GM23248 (cell line): ENCODE data around the gene ABCB9. TPM values are rescaled to one million over a fixed set of nuclear protein-coding genes. Genes with fewer than 3 reads are reported as not detected.

Experiments
- DNase-seq: peaks from one replicate; pipeline ENCODE4 v3.0.0-alpha.2; 2015
- H2AFZ ChIP-seq: fragments of 200-600 bp; sonication (generic); 2 replicates; pipeline ENCODE4 v1.6.1; 2016; ENCODE audit warnings: antibody characterized with exemption
- H3F3A ChIP-seq: fragments of 200-600 bp; sonication (generic); 2 replicates; pipeline ENCODE4 v1.6.1; 2016; ENCODE audit warnings: mild to moderate bottlenecking, antibody characterized with exemption, mixed run types; ENCODE audit not compliant: insufficient read depth
- H3K27ac ChIP-seq: fragments of 200-600 bp; sonication (generic); 2 replicates; pipeline ENCODE4 v1.5.1; 2016; ENCODE audit warnings: mild to moderate bottlenecking
- H3K27me3 ChIP-seq: fragments of 200-600 bp; sonication (generic); replicated peaks from 2 replicates; pipeline ENCODE4 v1.6.1; 2016; ENCODE audit warnings: mild to moderate bottlenecking; ENCODE audit not compliant: insufficient read depth
- H3K36me3 ChIP-seq: fragments of 200-600 bp; sonication (generic); 2 replicates; pipeline ENCODE4 v1.6.1; 2016; ENCODE audit warnings: low read depth, mild to moderate bottlenecking
- H3K4me1 ChIP-seq: fragments of 200-600 bp; sonication (generic); 2 replicates; pipeline ENCODE4 v1.6.1; 2016; ENCODE audit warnings: mild to moderate bottlenecking; ENCODE audit not compliant: insufficient read depth
- H3K4me2 ChIP-seq: fragments of 200-600 bp; sonication (generic); one replicate; pipeline ENCODE4 v1.6.1; 2016; ENCODE audit warnings: mild to moderate bottlenecking; ENCODE audit not compliant: unreplicated experiment
- H3K4me3 ChIP-seq: fragments of 200-600 bp; sonication (generic); 2 replicates; pipeline ENCODE4 v1.5.1; 2016; ENCODE audit warnings: mild to moderate bottlenecking
- H3K79me2 ChIP-seq: fragments of 200-600 bp; sonication (generic); 2 replicates; pipeline ENCODE4 v1.6.1; 2016; ENCODE audit warnings: mild to moderate bottlenecking; ENCODE audit not compliant: insufficient read depth
- H3K9ac ChIP-seq: fragments of 200-600 bp; sonication (generic); 2 replicates; pipeline ENCODE4 v1.6.1; 2016; ENCODE audit warnings: mild to moderate bottlenecking
- H3K9me2 ChIP-seq: fragments of 200-600 bp; sonication (generic); 2 replicates; pipeline ENCODE4 v1.6.1; 2016; ENCODE audit warnings: mixed run types, mild to moderate bottlenecking, moderate library complexity; ENCODE audit not compliant: insufficient read depth
- H3K9me3 ChIP-seq: fragments of 200-600 bp; sonication (generic); one replicate; pipeline ENCODE4 v1.6.1; 2017; ENCODE audit warnings: low read depth
- H4K20me1 ChIP-seq: fragments of 200-600 bp; sonication (generic); 2 replicates; pipeline ENCODE4 v1.6.0; 2016; ENCODE audit not compliant: insufficient read depth
- EZH2 ChIP-seq: fragments of 200-600 bp; sonication (generic); IDR thresholded peaks from 2 replicates; pipeline ENCODE4 v1.6.1; 2018; ENCODE audit warnings: antibody characterized with exemption, mild to moderate bottlenecking; ENCODE audit not compliant: insufficient read depth, poor library complexity, severe bottlenecking
- EZH2phosphoT487 ChIP-seq: fragments of 200-600 bp; sonication (generic); IDR thresholded peaks from 2 replicates; pipeline ENCODE4 v1.6.1; 2018; ENCODE audit warnings: antibody characterized with exemption, moderate library complexity, mild to moderate bottlenecking, low read depth; ENCODE audit not compliant: insufficient read depth
- WGBS, 2 experiments: methylation state at CpG; one replicate each; pipeline ENCODE4 v1.1.6; 2015 to 2017; ENCODE audit warnings: low lambda C conversion rate in 2 of 2, low coverage in 1 of 2; ENCODE audit errors: missing lambda C conversion rate in 2 of 2; 5-methylcytosine and 5-hydroxymethylcytosine counted together
- in situ Hi-C: fragments of 300-500 bp; cut with MboI; formaldehyde crosslinking; loops from 2 replicates; pipeline ENCODE4 v1.15.0; 2020
- polyA plus RNA-seq: library from polyadenylated mRNA; unstranded; fragments of >200 nt; fragmentation: Nextera tagmentation; extraction: Ambion mirVana; gene quantifications from 2 replicates; pipeline ENCODE4 v1.2.1, GENCODE V29; 2016
- total RNA-seq: library from RNA; depleted of rRNA; stranded (reverse); fragments of >200 nt; shearing (Covaris generic); gene quantifications from 2 replicates; pipeline ENCODE4 v1.2.3, GENCODE V29; 2014

ABCB9 gene
- total and polyA plus RNA-seq, 2 experiments from 2014 or later, result 2.2 to 4.4 TPM

DNA sequence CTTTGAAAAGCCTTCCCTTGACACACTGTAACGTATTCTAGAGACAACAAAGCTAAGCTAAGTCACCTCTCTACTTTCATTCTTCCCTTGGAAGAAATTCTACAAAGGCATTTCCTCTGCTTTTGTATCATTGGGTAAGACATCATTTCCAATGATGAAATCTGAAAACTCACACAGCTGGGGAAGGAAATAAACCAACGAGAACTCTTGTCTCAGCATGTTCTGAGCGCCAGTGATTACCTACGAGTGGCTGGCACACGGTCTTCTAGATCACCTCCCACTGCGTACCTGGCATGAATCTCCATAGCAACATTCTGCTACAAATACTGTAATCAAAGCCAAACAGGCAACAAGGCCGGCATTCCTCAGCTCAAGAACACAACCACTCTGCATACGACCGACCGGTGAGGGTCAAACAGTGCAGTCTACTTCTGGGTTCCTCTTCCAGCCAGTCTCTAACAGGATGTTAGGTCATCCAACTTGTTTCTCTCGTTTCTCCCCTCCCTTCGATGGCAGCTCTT, 78.0 kb downstream of the ABCB9 start:
- H3F3A ChIP-seq, result peaks cover 44% of the 10 kb centered on the region
- no peaks in the 10 kb centered on the region for H3K9me2 ChIP-seq
- no peaks in the 10 kb centered on the region for H3K36me3 ChIP-seq
- peaks cover 99% of the 10 kb centered on the region for H3K79me2 ChIP-seq
- H3K9ac ChIP-seq, result no peak overlapping the region; the same call in 1 of the 2 replicates
- peaks cover 7% of the 10 kb centered on the region; the same call in 1 of the 2 replicates for H4K20me1 ChIP-seq
- in situ Hi-C loops, result no loop called here
- no peak overlapping the region for H3K4me2 ChIP-seq
- no peaks in the 10 kb centered on the region for H3K27me3 ChIP-seq
- DNase-seq, result peak; percentile 56
- H3K27ac ChIP-seq, result peak overlapping the region; percentile 54
- 66 to 67% methylated on average over 12 of the region's 12 CpGs for WGBS, 2 experiments
- H3K9me3 ChIP-seq, result no peaks in the 10 kb centered on the region
- peak overlapping the region; percentile 11; the same call in 1 of the 2 replicates for H3K4me3 ChIP-seq
- TF ChIP-seq EZH2phosphoT487 (no peak), EZH2 (no peak)
- H2AFZ ChIP-seq, result no peak overlapping the region
- peaks cover 66% of the 10 kb centered on the region for H3K4me1 ChIP-seq

DNA sequence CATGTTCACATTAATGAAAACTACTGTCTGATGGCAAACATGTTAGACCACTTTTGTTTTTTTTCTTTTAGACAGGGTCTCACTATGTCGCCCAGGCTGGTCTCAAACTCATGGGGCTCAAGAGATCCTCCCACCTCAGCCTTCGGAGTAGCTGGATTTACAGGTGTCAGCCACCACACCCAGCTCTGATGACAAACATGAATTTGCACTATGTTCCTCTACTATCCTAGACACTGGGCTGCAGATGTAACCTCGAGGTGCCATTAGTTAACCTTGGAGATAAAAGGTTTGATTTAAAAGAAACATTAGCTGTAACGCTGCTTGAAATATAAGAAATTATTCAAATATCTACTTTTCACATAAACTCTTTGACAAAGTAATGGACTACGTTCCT, 78.4 kb downstream of the ABCB9 start:
- H3K4me2 ChIP-seq, result no peak overlapping the region
- no peak for DNase-seq
- peaks cover 66% of the 10 kb centered on the region for H3K4me1 ChIP-seq
- in situ Hi-C loops, result no loop called here
- WGBS, 2 experiments, result 88 to 90% methylated on average over 5 of the region's 5 CpGs
- TF ChIP-seq EZH2 (no peak), EZH2phosphoT487 (no peak)
- H3K36me3 ChIP-seq, result no peaks in the 10 kb centered on the region
- peaks cover 99% of the 10 kb centered on the region for H3K79me2 ChIP-seq
- H3K27me3 ChIP-seq, result no peaks in the 10 kb centered on the region
- no peak overlapping the region for H3K4me3 ChIP-seq
- no peaks in the 10 kb centered on the region for H3K9me3 ChIP-seq
- peak overlapping the region; percentile 54 for H3K27ac ChIP-seq
- H3F3A ChIP-seq, result peaks cover 44% of the 10 kb centered on the region
- H3K9me2 ChIP-seq, result no peaks in the 10 kb centered on the region
- peaks cover 7% of the 10 kb centered on the region; the same call in 1 of the 2 replicates for H4K20me1 ChIP-seq
- H2AFZ ChIP-seq, result no peak overlapping the region
- H3K9ac ChIP-seq, result no peak overlapping the region

DNA sequence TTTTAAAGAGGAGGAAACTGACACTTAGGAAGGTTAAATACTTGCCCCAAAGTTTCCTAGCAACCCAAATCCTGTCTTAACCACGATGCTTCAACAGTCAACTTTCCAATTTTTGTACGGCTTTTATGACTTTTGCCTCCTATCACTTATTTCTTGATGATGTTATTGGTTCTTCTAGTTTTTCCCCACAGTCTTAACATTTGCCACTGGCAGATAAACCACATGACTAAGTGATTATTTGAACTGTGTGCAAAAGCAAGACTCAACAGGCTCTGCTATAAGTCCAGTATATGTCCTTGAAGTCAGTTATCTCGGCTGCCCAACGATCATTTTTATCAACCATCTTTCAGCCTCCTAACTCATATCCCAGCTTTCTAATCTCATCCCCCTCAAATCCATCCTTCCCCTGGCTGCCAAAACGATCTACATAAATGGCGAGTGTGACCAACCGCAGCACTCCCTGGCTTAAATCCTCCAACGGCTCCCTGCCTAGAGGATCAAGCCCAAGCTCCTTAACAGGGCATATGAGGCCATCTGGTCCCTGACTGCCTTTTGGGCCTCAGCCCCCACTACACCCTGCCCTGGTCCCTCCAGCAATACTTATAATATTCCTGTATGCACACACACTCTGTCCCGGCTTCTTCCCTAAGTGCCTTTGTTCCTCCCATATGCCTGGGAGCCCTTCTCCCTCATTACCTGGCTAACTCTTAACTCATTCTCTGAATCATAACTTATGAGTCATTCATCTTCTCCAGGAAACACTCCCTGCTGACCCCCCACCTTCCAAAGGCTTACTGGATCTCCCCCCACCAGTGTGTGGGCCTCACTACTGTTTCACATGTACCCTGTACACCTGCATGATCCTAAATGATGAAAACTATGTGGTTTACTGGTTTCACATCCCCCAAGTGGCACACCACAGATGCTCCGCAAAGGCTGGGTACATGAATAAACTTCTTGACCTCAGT, 79.1 kb downstream of the ABCB9 start:
- TF ChIP-seq EZH2phosphoT487 (no peak), EZH2 (no peak)
- DNase-seq, result peak; percentile 56
- Histone ChIP-seq H4K20me1 (peaks cover 7% of the 10 kb centered on the region; the same call in 1 of the 2 replicates), H3K4me2 (peak overlapping the region; percentile 5), H3K36me3 (no peaks in the 10 kb centered on the region), H3K4me3 (no peak overlapping the region), H3F3A (peaks cover 39% of the 10 kb centered on the region), H3K9me3 (no peaks in the 10 kb centered on the region), H3K27ac (peak overlapping the region; percentile 54; the same call in 1 of the 2 replicates), H3K9me2 (no peaks in the 10 kb centered on the region), H3K27me3 (no peaks in the 10 kb centered on the region), H3K4me1 (peaks cover 59% of the 10 kb centered on the region), H2AFZ (no peak overlapping the region), H3K79me2 (peaks cover 99% of the 10 kb centered on the region), H3K9ac (no peak overlapping the region)
- 71 to 80% methylated on average over 10 of the region's 10 CpGs for WGBS, 2 experiments
- in situ Hi-C loops, result no loop called here

DNA sequence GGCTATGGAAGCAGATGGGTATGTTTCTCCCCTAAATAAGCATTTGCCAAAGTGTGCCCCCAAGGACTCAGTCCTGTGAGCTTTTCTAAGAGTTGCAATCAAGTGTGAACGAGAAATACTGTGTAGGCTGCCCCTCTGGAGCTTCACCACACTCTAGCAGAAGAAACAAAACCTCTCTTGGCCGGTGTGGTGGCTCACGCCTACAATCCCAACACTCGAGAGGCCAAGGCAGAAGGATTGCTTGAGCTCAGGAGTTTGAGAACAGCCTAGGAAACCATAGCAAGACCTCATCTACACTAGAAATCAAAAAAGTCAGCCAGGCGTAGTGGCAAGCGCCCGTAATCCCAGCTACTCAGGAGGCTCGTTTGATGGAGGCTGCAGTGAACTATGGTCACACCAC, 80.1 kb downstream of the ABCB9 start:
- Histone ChIP-seq H3K4me3 (no peak overlapping the region), H3K9me3 (no peaks in the 10 kb centered on the region), H3K27me3 (no peaks in the 10 kb centered on the region), H3K27ac (no peak overlapping the region), H4K20me1 (peaks cover 10% of the 10 kb centered on the region; the same call in 1 of the 2 replicates), H3F3A (peaks cover 29% of the 10 kb centered on the region), H3K79me2 (peaks cover 99% of the 10 kb centered on the region), H3K4me2 (no peak overlapping the region), H3K4me1 (peaks cover 49% of the 10 kb centered on the region), H3K36me3 (no peaks in the 10 kb centered on the region), H2AFZ (no peak overlapping the region), H3K9me2 (no peaks in the 10 kb centered on the region), H3K9ac (no peak overlapping the region)
- WGBS, 2 experiments, result 96 to 97% methylated on average over 8 of the region's 8 CpGs
- no peak for TF ChIP-seq EZH2
- no peak for TF ChIP-seq EZH2phosphoT487
- no peak for DNase-seq
- in situ Hi-C loops, result no loop called here
